ENCODE results near the gene COL28A1.
"Not testable (repeated sequence)": the region's sequence is repeated elsewhere in the genome, so short reads cannot be mapped to it uniquely, and the experiment has no call there.

The COL28A1 gene

DNA sequence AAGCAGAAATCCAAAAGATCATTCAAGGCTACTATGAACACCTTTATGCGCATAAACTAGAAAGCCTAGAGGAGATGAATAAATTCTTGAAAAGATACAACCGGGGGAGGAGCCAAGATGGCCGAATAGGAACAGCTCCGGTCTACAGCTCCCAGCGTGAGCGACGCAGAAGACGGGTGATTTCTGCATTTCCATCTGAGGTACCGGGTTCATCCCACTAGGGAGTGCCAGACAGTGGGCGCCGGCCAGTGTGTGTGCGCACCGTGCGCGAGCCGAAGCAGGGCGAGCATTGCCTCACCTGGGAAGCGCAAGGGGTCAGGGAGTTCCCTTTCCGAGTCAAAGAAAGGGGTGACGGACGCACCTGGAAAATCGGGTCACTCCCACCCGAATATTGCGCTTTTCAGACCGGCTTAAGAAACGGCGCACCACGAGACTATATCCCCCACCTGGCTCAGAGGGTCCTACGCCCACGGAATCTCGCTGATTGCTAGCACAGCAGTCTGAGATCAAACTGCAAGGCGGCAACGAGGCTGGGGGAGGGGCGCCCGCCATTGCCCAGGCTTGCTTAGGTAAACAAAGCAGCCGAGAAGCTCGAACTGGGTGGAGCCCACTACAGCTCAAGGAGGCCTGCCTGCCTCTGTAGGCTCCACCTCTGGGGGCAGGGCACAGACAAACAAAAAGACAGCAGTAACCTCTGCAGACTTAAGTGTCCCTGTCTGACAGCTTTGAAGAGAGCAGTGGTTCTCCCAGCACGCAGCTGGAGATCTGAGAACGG is 70.5 kb downstream of the COL28A1 start:
- not testable (repeated sequence) for DNase-seq (ENCODE audit: low read depth)

DNA sequence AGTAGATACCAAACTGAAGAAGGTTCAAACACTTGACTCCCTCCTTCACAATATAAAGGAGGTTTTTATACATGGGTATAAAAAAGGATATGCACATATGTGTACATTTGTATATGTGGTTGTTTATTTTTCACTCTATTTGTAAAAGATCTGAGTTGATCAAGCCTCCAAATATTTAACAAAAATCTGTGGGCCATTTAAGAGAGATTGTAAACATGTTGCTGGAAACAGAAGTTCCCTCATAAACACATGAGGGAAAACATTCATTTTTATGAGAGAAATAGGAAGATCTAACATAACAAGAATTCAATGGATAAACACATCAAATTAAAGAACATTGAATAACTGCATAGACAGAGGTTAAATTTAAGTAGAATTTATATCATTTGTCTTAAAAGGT is 81.7 kb downstream of the COL28A1 start:
- no peak for DNase-seq (ENCODE audit: low read depth)

DNA sequence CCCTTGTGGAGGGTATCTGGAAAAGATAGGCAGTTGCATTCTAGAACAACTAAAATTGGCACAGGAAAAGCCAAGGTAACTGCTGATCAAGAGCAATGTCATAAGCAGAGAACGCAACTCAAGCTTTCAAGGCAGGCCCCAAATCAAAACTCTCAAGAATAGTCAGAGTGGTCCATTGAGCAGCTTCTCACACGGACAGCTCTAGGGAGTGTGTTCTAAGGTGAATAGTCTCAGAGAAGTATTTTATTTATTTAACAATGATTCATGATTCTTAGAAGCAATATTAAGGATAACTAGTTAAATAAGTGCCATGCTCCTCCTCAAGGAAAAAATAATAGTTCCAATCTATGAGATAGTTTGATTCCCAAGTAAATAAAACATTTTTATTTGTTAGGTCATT is 83.0 kb downstream of the COL28A1 start:
- no peak for DNase-seq (ENCODE audit: low read depth)

DNA sequence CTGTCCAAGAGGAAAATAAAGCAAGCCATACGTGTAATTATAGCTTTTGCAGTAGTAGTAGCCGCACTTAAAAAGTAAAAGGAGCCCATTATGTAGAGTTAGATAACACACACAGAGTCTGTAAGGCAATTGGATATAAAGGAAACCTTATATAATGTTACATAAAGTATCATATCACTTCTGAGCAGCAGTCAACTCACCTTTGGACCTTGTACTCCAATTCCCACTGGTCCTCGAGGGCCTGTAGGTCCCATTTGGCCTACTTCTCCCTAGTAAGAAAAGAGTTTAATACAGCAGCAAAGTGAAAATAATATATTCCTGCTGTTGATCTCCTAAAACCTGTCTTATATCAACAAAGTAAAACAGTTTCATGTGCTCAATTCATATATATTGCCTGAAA is 83.6 kb downstream of the COL28A1 start:
- no peak for DNase-seq (ENCODE audit: low read depth)

DNA sequence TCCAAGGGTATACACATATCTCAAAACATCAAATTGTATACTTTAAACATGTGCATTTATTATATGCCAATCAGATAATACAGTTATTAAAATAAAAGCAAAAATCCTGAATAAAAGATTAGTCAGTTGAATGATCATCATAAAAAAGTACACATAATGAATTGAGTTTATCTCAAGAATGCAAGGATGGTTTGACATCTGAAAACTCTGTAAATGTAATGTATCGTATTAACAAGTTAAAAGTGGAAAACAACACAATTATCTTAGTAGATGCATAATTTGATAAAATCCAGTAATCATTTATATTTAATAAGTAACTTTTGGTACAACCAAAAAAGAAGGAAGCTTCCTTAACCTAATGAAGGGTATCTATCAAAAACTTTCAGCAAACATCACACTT is 86.6 kb downstream of the COL28A1 start:
- no peak for DNase-seq (ENCODE audit: low read depth)

DNA sequence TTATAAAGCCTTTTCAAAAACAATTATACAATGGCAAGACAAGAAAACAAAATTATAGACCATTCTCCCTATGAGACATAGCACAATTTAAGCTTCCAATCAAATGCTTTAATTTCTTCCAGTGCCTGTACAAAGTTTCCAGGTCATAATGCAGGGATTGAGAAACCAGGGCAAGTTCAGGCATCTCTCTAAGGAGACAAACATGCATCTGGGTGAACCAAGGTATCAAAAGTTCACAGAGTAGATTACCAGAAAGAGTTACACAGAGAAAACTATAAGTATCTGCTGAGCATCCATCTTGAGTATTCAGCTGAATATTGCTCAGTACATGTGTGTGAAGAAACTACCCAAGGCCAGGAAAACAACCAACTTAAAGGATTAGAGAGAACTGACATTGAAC is 89.1 kb downstream of the COL28A1 start:
- DNase-seq (ENCODE audit: low read depth) = no peak

DNA sequence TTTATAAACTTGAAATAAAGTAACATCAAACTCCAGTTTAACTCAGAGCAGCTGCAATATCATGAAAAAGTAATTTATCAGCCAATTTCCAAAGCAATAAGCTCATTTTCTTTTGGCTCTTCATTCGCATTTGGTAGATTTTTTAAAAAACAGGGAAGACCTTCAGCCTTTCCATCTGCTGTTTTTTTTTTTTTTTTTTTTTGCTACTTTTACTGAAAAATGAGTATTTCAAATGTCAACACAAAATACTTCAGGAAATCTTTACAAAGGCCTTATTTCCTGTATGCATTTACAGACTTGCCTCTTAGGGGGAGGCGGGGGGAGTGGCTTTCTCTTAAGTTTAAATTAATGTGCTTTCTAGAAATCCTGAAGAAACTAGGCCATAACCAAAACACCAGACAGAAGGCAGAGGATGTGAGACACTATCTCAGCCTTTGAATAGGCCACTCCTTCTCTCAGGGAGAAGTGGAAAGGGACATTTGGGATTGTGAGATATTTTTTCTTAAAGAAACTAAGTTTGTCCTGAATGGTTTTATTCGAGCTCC is 91.8 kb downstream of the COL28A1 start:
- DNase-seq (ENCODE audit: low read depth) = no peak

DNA sequence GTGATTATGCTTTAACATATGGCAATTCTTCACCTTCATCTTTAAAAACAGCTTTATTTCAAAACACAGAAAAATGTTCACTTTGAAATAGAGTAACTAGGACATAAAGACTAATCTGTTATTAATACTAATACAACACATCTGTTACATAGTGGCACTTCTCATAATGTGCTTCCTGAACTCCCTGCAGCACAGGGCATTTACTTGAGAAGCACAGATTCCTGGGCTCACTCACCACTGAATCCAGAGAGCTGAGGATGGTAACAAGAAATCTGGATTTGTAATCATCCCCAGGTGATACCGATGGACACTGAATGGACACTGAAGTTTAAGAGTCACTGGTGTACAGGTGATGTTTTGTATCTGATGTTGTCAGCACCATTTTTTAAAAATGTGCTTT is 96.1 kb downstream of the COL28A1 start:
- no peak for DNase-seq (ENCODE audit: low read depth)

DNA sequence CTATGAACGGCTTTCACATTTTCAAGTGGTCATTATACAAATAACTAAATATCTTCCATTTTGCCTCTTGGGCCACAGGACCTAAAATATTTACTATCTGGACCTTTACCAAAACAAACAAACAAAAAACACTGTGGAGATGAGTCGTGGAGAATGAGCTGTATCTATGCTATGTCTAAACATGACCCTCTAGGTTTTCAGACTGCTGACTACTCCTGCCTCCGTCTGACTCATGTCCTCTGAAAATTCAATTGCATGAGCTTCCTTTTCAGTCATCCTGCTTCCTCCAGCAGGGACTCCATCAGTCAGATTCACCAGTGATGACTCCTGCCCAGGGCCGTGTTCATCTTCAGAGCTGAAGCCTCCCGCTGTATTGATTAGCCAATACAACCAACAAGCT is 96.8 kb downstream of the COL28A1 start:
- DNase-seq (ENCODE audit: low read depth) = peak; percentile 96

DNA sequence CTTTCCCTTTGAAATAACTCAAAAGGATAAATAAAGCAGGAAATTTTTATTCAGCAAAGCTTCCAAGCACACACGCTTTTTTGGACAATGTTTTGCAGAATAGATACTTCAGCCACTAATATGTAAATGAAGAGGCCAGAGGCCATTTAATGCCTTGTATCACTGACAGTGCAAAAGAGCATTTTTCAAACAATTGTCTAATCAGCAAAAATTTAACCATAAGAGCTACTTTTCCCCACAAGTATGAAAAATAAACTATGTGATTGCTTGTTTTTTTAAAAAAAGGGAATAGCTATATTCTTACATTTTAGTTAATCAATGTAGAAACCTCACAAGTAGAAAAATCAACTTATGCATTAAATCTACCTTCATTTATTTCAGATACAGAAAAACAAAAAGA is 99.7 kb downstream of the COL28A1 start:
- no peak for DNase-seq (ENCODE audit: low read depth)

DNA sequence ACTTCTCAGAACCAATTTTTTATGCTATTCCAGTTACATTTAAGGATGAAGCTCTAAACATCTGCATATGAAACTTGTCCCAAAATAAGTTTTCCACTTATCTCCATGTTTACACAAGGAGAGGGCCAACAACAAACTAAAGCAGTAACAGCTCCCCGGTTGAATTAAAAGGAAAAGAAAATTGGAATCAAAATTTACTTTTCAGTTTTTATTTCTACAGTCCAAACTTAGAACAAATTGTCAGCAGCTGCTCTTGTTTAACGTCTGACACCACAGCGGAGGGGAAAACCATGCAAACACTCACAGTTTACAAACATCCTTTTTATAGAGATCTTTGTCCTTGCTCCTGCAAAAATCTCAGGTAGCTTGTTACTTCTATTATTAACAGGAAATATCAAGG is 101.3 kb downstream of the COL28A1 start:
- no peak for DNase-seq (ENCODE audit: low read depth)

DNA sequence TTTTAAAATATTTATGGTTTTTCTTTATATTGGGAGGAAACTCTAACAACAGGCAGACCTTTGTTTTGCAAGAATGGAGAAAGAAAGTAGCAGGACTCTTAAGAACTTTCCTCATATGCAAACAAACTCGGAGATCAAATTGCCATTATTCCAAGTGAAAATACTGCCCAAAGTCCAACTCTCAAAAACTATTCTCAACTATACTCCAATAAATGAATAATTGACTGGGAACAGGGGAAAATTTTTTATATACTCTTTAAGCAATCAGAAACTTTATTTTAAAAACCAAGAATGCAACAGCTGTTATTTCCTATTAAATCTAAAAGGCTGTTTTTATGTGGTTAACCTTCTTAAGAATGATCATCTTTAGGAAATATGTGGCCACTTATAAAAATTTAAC is 101.9 kb downstream of the COL28A1 start:
- peak; percentile 75 for DNase-seq (ENCODE audit: low read depth)

DNA sequence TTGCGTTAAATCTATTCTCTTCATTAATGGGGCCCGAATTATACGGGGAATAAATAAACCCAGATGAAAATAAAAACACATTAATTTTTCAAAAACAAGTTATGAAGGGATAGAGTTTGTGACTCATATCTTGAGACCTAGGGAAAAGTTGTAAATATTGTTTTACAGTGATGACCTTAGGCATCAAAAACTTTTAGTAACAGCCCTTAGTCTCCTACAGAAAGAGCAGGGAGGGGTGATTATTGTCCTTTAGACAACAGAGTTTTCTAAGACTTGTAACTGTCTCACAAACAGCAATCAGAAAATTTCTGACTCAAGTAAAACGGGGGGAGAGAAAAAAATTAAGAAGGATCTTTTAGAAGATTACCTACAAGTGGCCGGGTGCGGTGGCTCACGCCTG is 102.7 kb downstream of the COL28A1 start:
- no peak for DNase-seq (ENCODE audit: low read depth)

DNA sequence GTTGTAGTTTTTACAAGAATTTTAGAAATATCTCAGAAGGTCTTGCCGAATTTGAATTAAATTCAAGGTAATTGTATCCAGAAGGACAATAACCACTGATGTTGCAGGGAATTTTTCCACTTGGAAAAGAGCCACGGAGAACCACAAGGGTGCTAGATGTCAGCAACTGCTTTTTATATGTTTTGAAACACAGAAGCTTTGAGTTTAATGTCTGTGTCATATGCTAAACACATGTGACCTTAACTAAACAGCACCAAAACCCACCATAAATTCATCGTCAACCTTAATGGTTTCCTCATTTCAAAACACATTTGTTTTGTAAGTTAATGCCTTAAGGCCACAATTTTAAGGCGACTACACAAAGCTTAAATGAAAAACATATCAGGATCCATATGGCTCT is 106.9 kb downstream of the COL28A1 start:
- DNase-seq (ENCODE audit: low read depth) = peak; percentile 92

DNA sequence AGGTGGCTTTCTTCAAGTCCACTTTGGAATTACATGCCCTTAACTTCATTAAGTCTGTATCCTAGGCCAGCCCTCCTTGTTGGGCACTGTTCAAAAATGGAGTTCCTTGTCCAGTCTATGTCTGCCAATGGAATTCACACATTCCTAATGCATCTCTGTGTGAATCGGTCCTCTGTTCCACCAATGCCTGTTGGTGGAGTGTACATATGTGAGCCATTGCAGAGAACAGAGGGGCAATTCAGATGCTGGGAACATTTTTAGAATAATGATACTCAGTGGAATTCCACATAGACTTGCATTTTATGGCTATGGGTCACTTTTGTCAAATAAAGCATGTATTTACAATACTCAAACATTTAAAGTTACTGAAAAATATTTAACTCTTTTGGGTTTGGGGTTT is 108.3 kb downstream of the COL28A1 start:
- DNase-seq (ENCODE audit: low read depth) = no peak

DNA sequence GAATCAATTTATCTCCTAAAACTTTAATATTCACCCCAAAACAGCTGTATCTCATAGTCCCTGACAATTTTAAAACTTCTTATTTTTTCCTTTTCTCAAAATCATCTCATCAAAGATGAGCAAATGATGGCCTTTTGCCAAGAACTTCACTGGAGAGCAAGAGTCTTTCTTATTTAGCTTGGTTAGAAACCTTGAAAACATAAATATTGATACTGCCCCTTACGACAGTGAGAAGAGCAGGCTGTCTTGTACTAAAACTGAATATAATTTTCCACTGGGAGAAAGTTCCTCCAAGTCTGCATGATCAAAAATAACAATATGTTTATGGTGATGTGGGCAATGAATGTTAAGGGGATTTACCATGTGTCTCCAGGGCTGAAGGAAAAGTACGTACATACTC is 109.0 kb downstream of the COL28A1 start:
- no peak for DNase-seq (ENCODE audit: low read depth)

DNA sequence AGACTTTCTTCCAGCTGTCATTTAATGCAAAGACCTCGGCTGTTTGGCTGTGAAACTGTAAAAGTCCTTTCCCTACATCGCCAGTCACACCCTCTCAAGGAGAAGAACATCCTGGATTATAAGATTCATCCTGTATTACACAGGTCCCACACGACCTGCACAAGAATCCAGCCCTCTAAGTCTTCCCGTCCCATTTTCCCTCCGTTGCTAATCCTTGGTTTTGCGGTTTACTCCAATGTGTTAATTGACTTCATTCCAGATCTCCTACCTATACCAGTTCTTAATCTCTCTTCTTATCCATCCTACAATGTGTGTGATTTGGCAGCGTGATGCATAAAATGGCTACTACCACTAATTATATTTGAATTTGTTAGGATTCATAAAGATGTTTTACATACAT is 110.4 kb downstream of the COL28A1 start:
- no peak for DNase-seq (ENCODE audit: low read depth)

DNA sequence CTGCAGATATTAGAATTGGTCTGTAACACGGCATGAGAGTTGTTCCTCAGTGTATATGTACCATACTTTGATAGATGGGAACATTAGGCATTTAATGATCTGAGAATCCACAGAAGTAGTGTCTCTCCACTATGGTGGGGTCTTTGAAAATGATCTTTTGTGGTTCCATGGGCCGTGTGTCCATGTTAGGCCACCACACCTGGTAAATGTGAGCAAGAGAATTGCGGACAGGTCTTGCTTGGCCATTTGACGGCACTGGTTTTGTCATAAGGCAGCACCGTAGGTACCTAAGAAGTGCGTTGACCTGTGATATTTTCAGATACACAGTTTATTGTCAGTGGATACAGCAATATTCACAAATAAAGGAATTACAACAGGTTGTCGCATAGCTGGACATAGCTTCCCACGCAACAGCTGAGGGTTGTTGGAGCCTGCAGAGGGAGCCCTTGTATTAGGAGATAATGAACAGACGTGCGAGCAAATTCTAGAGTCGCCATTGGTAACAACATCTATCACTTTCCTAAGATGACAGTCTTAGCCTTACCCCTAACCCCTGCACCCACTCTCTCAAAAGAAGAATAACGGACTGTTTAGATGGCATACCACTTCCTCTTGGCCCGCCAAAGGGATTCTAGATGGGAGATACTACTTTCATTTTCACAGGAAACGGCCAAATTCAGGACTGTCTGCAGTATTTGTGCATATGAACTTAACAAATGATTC is 111.4 kb downstream of the COL28A1 start:
- peak; percentile 61 for DNase-seq (ENCODE audit: low read depth)

DNA sequence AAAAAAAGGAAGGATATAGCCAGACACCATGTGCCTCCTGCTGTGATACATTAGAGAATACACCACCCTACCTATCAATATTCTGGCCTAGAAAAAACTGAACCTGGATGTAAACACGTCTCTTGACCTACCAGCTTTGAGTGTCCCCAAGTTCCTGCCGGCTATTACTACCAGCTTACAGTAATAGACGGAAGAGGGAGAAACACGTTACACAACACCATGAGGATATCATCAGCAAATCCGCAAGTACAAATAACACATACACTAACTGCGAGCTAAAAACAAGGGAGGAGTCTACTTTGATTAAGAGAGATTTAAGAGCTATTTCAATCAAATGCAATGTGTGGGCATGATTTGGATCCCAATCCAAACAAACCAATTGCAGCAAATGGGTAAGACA is 113.0 kb downstream of the COL28A1 start:
- no peak for DNase-seq (ENCODE audit: low read depth)

DNA sequence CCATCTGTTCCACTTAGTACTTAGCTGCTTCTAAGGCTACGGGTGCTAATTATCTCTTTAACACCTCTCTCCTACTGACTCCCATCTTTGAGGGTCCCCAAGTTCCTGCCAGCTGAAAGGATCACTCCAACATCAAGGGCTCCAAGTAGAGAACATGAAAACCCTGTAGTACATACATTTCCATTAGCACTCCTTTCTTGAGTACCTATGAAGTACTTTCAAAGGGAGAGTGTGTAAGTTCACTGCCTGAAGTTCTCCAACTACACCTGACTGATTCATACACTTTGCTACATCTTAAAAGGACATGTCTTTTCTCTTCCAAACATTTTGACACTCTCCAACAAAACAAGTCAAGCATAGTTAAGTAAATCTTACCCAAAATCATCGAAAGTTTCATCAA is 113.8 kb downstream of the COL28A1 start:
- DNase-seq (ENCODE audit: low read depth) = no peak

DNA sequence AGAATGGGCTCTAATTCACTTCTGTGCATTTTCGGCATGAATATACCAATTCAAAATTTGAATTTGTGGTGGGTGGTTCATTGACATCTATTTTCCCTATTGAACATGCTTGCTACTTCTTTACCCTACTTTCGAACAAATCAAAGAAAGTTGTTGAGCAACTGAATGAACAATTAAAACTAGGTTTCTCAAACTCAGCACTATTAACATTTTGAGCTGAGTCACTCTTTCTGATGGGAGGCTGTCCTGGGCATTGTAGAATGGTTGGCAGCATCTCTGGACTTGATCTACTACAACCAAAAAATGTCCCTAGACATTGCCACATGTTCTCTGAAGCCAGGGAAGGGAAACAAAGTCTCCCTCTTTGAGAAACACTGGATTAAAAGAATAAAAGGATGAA is 116.7 kb downstream of the COL28A1 start:
- DNase-seq (ENCODE audit: low read depth) = peak; percentile 8

DNA sequence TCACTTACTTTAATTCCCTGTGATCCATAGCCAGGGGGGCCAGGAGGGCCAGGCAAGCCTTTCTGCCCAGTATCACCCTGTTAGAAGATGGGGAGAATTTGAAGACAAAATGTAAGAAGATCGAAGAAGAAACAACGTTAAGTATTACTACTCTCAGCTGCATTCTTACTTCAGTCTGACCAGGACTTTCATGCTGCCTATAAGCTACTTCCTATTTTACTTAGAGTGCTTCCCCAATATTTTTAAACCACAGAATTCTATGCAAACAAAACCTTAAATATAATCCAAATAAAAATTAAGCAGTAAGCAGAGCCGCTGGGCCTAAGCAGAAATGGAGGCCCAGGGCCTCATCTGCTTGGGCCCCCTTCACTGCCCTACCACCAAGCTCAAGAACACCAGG is 117.8 kb downstream of the COL28A1 start:
- DNase-seq (ENCODE audit: low read depth) = no peak

DNA sequence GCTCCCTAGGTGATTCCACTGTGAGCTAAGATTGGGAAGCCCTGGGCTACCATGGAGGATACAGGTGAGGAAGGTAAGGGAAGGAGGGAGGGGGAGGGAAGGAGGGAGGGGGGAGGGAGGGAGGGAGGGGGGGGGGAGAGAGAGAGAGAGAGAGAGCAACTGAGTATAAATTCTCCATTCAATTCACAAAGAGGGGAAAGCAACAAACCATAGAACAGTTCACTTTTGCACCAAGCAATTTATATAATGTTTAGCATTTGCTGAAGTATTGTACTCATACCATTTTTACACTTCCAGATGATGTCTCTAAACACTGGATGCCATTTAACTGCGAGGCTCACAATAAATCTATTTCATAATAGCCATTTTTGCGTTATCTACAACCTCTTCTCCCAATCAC is 118.3 kb downstream of the COL28A1 start:
- DNase-seq (ENCODE audit: low read depth) = no peak
